HG03354 (cell line): ENCODE data around the gene KNSTRN.

Experiments
- ATAC-seq: cut with Tn5 transposase; IDR thresholded peaks from one replicate; pipeline ENCODE4 v1.9.1; 2021; ENCODE audit warnings: mild to moderate bottlenecking; ENCODE audit not compliant: unreplicated experiment, poor library complexity, severe bottlenecking

Gene KNSTRN

DNA sequence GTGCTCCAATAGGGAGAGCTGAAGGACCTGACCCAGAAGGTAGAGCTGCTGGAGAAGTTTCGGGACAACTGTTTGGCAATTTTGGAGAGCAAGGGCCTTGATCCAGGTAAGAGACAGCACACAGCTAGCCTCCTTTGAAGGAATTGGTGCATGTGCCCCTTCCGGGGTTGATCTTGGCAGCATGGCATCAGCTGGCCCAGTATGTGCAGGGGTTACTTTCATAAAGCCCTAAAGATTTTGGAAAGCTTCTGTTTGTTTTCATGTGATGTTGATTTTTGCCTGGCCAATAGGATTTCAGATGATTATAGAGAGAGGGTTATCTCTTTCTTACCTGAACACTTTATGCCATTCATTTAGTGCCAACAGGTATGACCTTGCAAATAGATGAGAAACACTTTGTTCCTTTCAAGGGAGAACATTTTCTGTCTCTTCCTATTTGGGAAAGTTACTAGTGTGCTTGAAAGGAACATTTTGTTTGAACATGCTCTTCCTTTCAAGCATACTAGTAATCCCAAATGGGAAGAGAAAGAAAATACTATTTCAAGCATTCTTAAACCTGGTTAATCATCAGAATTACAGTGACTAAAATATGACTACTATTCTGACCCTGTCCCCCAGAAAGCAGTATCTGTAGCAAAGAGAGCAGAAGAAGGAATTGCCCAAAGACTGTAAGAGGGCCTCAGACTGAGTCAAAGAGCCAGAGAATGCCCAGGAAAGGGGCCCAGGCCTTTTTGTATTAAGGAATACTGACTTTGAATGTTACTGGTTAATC is 7.5 kb downstream of the KNSTRN start:
- no peak for ATAC-seq

DNA sequence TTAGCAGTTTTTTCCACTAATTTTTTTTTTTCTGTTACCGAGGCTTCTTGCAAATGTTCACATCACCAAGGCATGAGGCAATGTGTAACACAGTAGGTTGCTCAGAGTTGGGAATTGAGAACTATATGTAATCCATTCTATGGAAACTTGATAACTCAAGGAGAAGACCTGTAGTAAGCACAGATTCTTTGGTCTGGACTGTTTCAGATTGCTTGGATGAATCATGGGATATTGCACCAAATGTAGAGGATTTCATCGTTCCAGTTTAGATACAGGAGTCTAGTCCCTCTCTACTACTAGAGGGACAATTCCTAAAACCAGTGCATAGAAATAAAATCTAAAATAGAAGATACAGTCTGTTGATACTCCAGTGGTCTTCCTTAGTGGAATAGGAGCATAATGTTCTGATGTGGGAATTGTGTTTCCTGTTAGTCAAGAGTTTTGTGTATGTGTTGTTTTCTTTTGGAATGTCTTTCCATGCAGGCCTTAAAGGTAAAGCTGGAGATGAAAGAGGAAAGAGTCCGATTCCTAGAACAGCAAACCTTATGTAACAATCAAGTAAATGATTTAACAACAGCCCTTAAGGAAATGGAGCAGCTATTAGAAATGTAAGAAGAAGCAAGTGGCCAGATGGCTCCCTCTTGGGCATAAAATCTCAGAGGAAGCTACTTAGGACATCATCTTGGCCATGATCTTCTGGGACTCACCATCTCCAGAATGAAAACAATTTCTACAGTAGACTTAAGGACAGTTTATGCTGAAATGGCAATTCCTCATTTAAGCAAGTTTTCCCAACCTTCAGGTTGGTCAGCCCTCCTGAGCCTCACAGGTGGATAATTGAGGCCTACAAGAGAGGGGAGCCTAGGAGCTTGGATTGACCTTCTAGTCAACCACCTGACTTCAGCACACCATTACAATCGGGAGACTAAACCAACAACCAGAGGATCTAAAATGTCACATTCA is 10.7 kb downstream of the KNSTRN start:
- ATAC-seq = no peak

- ATAC-seq = no peak
Observed at GRCh38 chr15:40397688-40398412, 15.3 kb downstream of the KNSTRN start.

DNA sequence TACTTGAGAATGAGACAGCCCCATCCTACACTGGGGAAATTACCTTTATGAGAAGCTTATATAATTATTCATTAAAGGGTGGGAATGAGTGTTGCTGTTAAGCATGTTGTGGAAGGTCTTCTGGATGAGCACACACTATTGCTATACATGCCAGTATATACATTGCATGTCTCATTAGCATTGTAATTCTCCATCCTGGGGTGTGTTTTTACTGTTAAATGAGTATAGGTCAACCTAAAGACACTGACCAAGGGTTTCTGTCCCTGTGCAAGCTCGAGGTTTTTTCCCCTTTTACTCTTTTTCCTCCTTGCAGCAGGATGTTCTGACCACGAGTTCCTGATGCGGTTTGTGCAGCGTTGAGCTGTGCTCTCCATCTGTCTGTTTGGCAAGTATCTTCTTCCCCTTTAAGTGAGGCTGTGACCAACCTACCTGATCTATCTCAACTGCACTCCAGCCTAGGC is 15.9 kb downstream of the KNSTRN start:
- ATAC-seq = peak; percentile 58

DNA sequence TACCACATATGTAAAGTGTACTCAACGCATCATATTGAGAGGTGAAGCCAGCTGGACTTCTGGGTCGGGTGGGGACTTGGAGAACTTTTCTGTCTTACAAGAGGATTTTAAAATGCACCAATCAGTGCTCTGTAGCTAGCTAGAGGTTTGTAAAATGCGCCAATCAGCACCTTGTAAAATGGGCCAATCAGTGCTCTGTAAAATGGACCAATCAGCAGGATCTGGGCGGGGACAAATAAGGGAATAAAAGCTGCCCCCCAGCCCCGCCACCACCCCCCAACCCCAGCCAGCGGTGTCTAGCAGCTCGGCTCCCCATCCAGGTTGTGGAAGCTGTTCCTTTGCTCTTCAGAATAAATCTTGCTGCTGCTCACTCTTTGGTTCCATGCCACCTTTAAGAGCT is 16.8 kb downstream of the KNSTRN start:
- no peak for ATAC-seq

DNA sequence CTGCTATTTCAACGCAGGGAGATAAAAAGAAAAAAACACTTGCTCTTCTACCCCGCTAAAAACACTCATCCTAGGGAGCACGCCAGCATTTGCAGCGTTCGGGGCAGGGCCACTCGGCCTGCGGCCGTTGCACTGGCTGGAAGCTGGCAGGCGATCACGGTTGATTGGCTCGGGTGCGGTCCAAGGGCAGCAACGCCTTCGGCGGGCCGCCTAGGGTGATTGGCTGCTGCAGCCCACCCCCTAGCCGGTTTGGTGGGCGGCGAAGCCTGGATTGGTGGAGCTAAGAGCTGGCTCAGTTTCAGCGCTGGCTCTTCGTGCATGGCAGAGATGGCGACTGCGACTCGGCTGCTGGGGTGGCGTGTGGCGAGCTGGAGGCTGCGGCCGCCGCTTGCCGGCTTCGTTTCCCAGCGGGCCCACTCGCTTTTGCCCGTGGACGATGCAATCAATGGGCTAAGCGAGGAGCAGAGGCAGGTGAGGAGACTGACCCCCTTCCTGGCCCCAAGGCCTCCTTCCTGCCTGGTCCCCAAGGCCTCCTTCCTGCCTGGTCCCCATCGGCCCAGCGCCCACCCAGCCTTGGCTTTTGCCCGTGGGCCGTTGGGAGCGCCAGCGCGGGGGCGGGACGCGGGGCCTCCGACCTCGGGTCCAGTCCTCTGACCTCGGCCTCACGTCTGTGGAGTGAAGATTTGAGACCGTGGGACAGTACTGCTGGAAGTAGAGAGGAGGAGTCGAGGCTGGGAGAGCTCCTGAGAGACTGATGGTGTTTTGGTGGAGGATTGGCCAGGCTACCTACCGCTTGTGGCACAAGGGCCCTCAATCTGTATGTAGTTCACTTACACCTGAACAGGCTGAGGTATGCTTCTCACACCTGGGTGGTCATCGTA is 23.2 kb downstream of the KNSTRN start, which contains the start of gene IVD:
Gene IVD (plus strand): TSS at position 295 of the 881 bp plus-strand sequence. CDS start 33 bp downstream, at position 328.
- peak; percentile 87 for ATAC-seq

- peak; percentile 57 for ATAC-seq
Observed at GRCh38 chr15:40407330-40407990, 24.9 kb downstream of the KNSTRN start.

DNA sequence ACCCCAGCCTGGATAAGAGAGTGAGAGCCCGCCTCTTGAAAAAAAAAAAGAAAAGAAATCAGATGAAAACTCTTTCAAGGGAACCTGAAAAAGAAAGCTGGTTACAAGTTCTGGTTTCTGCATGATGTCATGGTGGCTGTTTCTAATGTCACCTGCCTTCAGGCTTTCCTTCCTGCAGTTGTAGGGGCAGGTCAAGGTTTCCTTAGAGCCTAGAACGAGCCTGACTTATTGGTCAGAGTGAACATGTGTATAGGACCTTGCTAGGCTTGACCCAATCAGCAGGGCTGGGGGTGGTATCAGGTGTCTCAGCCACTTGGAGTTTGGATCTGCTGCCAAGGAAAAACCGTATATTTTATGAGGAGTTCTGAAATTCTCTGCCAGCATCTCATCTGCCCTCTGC is 26.8 kb downstream of the KNSTRN start:
- peak; percentile 31 for ATAC-seq

DNA sequence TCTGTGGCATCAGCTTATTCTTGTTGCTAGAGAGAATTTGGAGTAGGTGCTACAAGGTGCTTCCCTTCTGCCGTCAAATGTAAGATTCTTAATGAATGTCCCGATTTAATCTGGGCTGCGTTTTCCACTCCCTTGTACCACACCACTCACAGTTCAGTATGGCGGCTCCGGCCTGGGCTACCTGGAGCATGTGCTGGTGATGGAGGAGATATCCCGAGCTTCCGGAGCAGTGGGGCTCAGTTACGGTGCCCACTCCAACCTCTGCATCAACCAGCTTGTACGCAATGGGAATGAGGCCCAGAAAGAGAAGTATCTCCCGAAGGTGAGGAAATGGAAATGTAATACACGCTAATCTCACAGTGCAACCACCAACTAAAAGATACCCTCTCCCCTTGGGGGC is 28.0 kb downstream of the KNSTRN start:
- ATAC-seq = no peak

DNA sequence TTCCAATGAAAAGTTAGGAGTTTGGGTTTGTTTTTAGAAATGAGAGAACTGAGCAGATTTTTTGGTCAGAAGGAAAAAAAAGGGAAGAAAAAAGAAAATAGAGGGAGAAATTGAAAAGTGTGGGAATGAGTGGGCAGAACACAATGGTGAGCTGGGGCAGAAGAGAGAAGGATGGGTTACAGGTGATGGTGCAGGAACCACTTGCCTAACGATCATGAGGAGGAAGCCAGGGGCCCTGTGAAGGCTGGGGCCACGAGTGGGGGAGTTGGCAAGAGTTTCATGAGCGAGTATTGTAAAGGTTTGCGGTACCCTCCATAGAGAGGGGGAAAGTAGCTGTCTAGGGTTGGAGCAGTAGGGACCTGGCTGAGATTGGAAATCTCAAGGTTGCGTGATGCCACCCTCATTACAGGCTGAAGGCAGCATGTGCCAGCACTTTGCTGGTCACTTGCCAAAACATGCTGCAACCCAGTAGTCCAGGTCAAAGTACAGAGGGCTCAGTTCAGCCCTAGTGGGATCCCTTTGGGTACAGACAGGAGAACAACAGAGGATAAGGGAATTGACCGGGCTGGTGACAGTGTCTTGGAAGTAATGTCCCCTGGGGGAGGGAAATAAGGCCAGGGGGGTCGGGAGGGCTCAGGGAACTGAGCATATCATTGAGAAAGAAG is 29.7 kb downstream of the KNSTRN start:
- ATAC-seq = no peak

GRCh38 chr15:40413036-40413435 is 30.5 kb downstream of the KNSTRN start:
- ATAC-seq = no peak

DNA sequence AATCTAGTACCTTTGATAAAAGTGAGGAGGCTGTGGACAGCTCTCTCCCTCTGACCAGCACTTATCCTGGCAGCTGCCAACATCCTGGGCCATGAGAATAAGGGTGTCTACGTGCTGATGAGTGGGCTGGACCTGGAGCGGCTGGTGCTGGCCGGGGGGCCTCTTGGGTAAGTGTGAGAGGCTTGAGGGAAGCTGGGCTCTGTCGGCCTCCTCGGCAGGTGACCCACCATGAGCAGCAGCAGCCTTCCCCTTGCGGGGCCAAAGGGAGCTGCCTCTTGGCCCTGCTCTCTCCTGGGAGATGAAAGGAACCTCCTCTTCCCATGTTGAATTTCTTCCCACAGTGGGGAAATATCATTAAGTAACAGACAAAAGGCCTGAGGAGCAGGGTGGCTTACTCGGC is 32.3 kb downstream of the KNSTRN start:
- no peak for ATAC-seq

GRCh38 chr15:40415226-40415625 is 32.7 kb downstream of the KNSTRN start:
- no peak for ATAC-seq

- ATAC-seq = no peak
Observed at GRCh38 chr15:40416056-40416455, 33.5 kb downstream of the KNSTRN start.

GRCh38 chr15:40418126-40418525 is 35.6 kb downstream of the KNSTRN start:
- ATAC-seq = no peak

DNA sequence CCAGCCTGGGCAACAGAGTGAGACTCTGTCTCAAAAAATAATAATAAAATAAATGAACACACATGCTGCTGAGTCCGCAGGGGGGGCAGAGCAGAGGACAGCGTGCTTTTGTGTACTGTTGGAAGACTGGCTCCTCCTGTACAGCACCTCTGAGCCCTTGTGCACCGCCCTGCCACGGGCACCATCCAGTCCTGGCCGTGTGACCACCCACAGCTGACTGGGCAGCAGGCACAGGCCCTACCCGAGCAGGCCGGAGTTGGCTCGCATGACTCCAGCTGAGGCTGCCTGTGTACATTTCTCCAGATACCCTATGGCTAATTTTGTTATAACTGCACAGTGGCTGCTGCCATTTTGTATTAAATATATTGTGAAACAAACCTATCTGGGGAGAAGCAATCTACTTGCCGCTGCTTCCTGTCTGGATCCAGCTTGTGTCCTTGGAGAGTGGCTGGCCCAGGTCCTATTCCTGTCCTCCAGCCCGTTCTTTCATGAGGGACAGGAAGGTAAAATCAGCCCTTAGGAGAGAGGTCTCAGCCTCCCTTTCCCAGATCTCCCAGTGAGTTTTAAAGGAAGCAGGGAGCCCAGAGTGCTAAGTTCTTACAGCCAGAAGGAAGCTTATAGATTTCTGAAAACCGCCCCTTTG is 37.7 kb downstream of the KNSTRN start:
- ATAC-seq = no peak

DNA sequence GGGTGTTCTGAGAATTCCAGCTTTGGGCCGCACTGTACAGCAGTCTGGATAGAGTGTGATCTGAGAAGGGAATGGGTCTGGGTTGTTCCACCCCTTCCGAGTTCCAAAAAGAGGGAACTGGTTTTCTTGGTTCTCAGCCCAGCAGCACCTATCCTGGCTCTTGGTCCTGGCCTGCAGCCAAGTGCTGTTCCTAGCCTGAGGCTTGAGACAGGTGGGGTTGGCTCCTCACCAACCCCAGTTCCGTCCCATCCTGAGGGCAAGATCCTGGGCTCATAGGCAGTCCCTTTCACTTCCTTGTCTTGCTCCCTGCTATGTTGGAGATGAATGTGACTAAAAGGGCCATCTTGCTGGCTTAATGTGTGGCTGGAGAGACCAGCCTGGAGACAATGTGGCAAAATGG is 38.3 kb downstream of the KNSTRN start:
- ATAC-seq = no peak
